ENCODE results near the gene CFAP410.
A peak's percentile ranks its signal among the peaks of the same experiment; 100 is the strongest.

The CFAP410 gene

GRCh38 chr21:44360159-44360558 is 21.0 kb upstream of the CFAP410 start:
- Mint-ChIP-seq H3K4me3 (no peak overlapping the region), H3K27ac (peak overlapping the region; percentile 22), H3K9me3 (ENCODE audit: low read depth) (peaks cover 7% of the 10 kb centered on the region), H3K36me3 (peaks cover 7% of the 10 kb centered on the region), H3K4me1 (ENCODE audit: low read depth) (peaks cover 21% of the 10 kb centered on the region), H3K27me3 (no peaks in the 10 kb centered on the region)

GRCh38 chr21:44359396-44359795 is 20.2 kb upstream of the CFAP410 start:
- peaks cover 7% of the 10 kb centered on the region for H3K9me3 Mint-ChIP-seq (ENCODE audit: low read depth)
- no peaks in the 10 kb centered on the region for H3K27me3 Mint-ChIP-seq
- no peak overlapping the region for H3K27ac Mint-ChIP-seq
- H3K36me3 Mint-ChIP-seq = peaks cover 7% of the 10 kb centered on the region
- H3K4me3 Mint-ChIP-seq = no peak overlapping the region
- peaks cover 28% of the 10 kb centered on the region for H3K4me1 Mint-ChIP-seq (ENCODE audit: low read depth)

GRCh38 chr21:44357064-44357837 is 18.1 kb upstream of the CFAP410 start:
- no peak overlapping the region for H3K4me3 Mint-ChIP-seq
- no peak overlapping the region for H3K27ac Mint-ChIP-seq
- peaks cover 3% of the 10 kb centered on the region for H3K36me3 Mint-ChIP-seq
- no peaks in the 10 kb centered on the region for H3K27me3 Mint-ChIP-seq
- no peaks in the 10 kb centered on the region for H3K9me3 Mint-ChIP-seq (ENCODE audit: low read depth)
- H3K4me1 Mint-ChIP-seq (ENCODE audit: low read depth) = peaks cover 49% of the 10 kb centered on the region

GRCh38 chr21:44356636-44357035 is 17.4 kb upstream of the CFAP410 start:
- H3K27ac Mint-ChIP-seq = no peak overlapping the region
- no peaks in the 10 kb centered on the region for H3K27me3 Mint-ChIP-seq
- H3K4me3 Mint-ChIP-seq = no peak overlapping the region
- peaks cover 3% of the 10 kb centered on the region for H3K36me3 Mint-ChIP-seq
- peaks cover 50% of the 10 kb centered on the region for H3K4me1 Mint-ChIP-seq (ENCODE audit: low read depth)
- H3K9me3 Mint-ChIP-seq (ENCODE audit: low read depth) = no peaks in the 10 kb centered on the region

GRCh38 chr21:44356160-44356559 is 17.0 kb upstream of the CFAP410 start:
- Mint-ChIP-seq H3K36me3 (peaks cover 3% of the 10 kb centered on the region), H3K27ac (no peak overlapping the region), H3K27me3 (no peaks in the 10 kb centered on the region), H3K4me1 (ENCODE audit: low read depth) (peaks cover 52% of the 10 kb centered on the region), H3K4me3 (no peak overlapping the region), H3K9me3 (ENCODE audit: low read depth) (no peaks in the 10 kb centered on the region)

GRCh38 chr21:44354775-44355771 is 15.9 kb upstream of the CFAP410 start:
- peak overlapping the region; percentile 72 for H3K27ac Mint-ChIP-seq
- peaks cover 3% of the 10 kb centered on the region for H3K36me3 Mint-ChIP-seq
- peaks cover 50% of the 10 kb centered on the region for H3K4me1 Mint-ChIP-seq (ENCODE audit: low read depth)
- H3K9me3 Mint-ChIP-seq (ENCODE audit: low read depth) = no peaks in the 10 kb centered on the region
- H3K4me3 Mint-ChIP-seq = peak overlapping the region; percentile 65
- no peaks in the 10 kb centered on the region for H3K27me3 Mint-ChIP-seq

- peaks cover 48% of the 10 kb centered on the region for H3K4me1 Mint-ChIP-seq (ENCODE audit: low read depth)
- no peaks in the 10 kb centered on the region for H3K27me3 Mint-ChIP-seq
- peak overlapping the region; percentile 84 for H3K27ac Mint-ChIP-seq
- H3K4me3 Mint-ChIP-seq = peak overlapping the region; percentile 51
- H3K36me3 Mint-ChIP-seq = peaks cover 3% of the 10 kb centered on the region
- H3K9me3 Mint-ChIP-seq (ENCODE audit: low read depth) = no peaks in the 10 kb centered on the region
These were observed 14.8 kb upstream of the CFAP410 start for GRCh38 chr21:44354001-44354405.

- Mint-ChIP-seq H3K27me3 (no peaks in the 10 kb centered on the region), H3K4me3 (peak within 1 kb of the TSS; percentile 77), H3K4me1 (ENCODE audit: low read depth) (peaks cover 50% of the 10 kb centered on the region), H3K36me3 (peaks cover 3% of the 10 kb centered on the region), H3K27ac (peak within 1 kb of the TSS; percentile 84), H3K9me3 (ENCODE audit: low read depth) (no peaks in the 10 kb centered on the region)
These were observed 14.2 kb upstream of the CFAP410 start, which contains the start of gene TRPM2 for GRCh38 chr21:44353191-44353970. TRPM2 (plus strand) TSS chr21:44353621; CDS start chr21:44353701, 80 bp downstream.

- peaks cover 3% of the 10 kb centered on the region for H3K36me3 Mint-ChIP-seq
- peaks cover 51% of the 10 kb centered on the region for H3K4me1 Mint-ChIP-seq (ENCODE audit: low read depth)
- H3K4me3 Mint-ChIP-seq = peak overlapping the region; percentile 77
- H3K27me3 Mint-ChIP-seq = no peaks in the 10 kb centered on the region
- H3K27ac Mint-ChIP-seq = no peak overlapping the region
- H3K9me3 Mint-ChIP-seq (ENCODE audit: low read depth) = no peaks in the 10 kb centered on the region
These were observed 13.2 kb upstream of the CFAP410 start for GRCh38 chr21:44352253-44352860.

GRCh38 chr21:44351535-44352252 is 12.5 kb upstream of the CFAP410 start:
- Mint-ChIP-seq H3K27ac (no peak overlapping the region), H3K4me1 (ENCODE audit: low read depth) (peaks cover 48% of the 10 kb centered on the region), H3K4me3 (no peak overlapping the region), H3K27me3 (no peaks in the 10 kb centered on the region), H3K9me3 (ENCODE audit: low read depth) (no peaks in the 10 kb centered on the region), H3K36me3 (peaks cover 3% of the 10 kb centered on the region)

GRCh38 chr21:44350773-44351481 is 11.7 kb upstream of the CFAP410 start:
- peaks cover 42% of the 10 kb centered on the region for H3K4me1 Mint-ChIP-seq (ENCODE audit: low read depth)

GRCh38 chr21:44349847-44350772 is 10.9 kb upstream of the CFAP410 start:
- H3K4me3 Mint-ChIP-seq = no peak overlapping the region
- no peak overlapping the region for H3K27ac Mint-ChIP-seq
- H3K27me3 Mint-ChIP-seq = no peaks in the 10 kb centered on the region
- peaks cover 35% of the 10 kb centered on the region for H3K4me1 Mint-ChIP-seq (ENCODE audit: low read depth)
- H3K9me3 Mint-ChIP-seq (ENCODE audit: low read depth) = no peaks in the 10 kb centered on the region
- H3K36me3 Mint-ChIP-seq = no peaks in the 10 kb centered on the region

More at GRCh38 chr21:44350773-44351481, 11.7 kb upstream of the CFAP410 start:
- Mint-ChIP-seq H3K27ac (no peak overlapping the region), H3K27me3 (no peaks in the 10 kb centered on the region), H3K9me3 (ENCODE audit: low read depth) (no peaks in the 10 kb centered on the region), H3K4me3 (peak overlapping the region; percentile 13), H3K36me3 (peaks cover 3% of the 10 kb centered on the region)

All from activated naive CD8-positive, alpha-beta T cell (primary cell).